Gastrocnemius medialis (tissue), 4 donors: Measurements from ENCODE around the gene UBA1. TPM values are rescaled to one million over a fixed set of nuclear protein-coding genes. Genes with fewer than 3 reads are reported as not detected.

Source experiments
- ATAC-seq, 2 donors: fragments of 150-250 bp; one replicate each; pipeline ENCODE4 v1.9.1; 2016
- DNase-seq, 2 donors: peaks; one replicate each; pipeline ENCODE4 v3.0.0-alpha.2; 2019
- H3K27ac ChIP-seq, 4 donors: fragments of 200-600 bp; sonication (generic); 1 replicate in 1 of 4; 2 replicates in 3 of 4; pipeline ENCODE4 v1.5.1; 2016 to 2018; ENCODE audit warnings: mild to moderate bottlenecking in 2 of 4, moderate library complexity in 1 of 4
- H3K27me3 ChIP-seq, 3 donors: fragments of 200-600 bp; sonication (generic) in 2 of 3; 1 replicate in 1 of 3; 2 replicates in 2 of 3; pipeline versions ENCODE4 v1.5.1 to v1.6.0; 2016 to 2019; ENCODE audit warnings: mild to moderate bottlenecking in 1 of 3, moderate library complexity in 1 of 3
- H3K36me3 ChIP-seq, 2 donors: fragments of 200-600 bp; sonication (generic) in 1 of 2; one replicate each; pipeline ENCODE4 v1.5.1; 2017 to 2018
- H3K4me1 ChIP-seq, 2 donors: fragments of 200-600 bp; sonication (generic) in 1 of 2; one replicate each; pipeline ENCODE4 v1.5.1; 2016 to 2017; ENCODE audit warnings: mild to moderate bottlenecking in 2 of 2
- H3K4me3 ChIP-seq, 4 donors: fragments of 200-600 bp; sonication (generic) in 3 of 4; 1 replicate in 1 of 4; 2 replicates in 3 of 4; pipeline ENCODE4 v1.5.1; 2016 to 2019; ENCODE audit warnings: mild to moderate bottlenecking in 2 of 4
- H3K9me3 ChIP-seq, 3 donors: fragments of 200-600 bp; sonication (generic) in 2 of 3; 1 replicate in 1 of 3; 2 replicates in 2 of 3; pipeline ENCODE4 v1.5.1; 2016 to 2019
- POLR2A ChIP-seq, 2 donors: fragments of 450-650 bp; IDR thresholded peaks; one replicate each; pipeline ENCODE4 v1.6.1; 2017; ENCODE audit warnings: antibody characterized with exemption in 2 of 2, mild to moderate bottlenecking in 2 of 2, moderate library complexity in 2 of 2
- in situ Hi-C, 4 donors: fragments of 200-750 bp; cut with MboI; loops; one replicate each; pipeline versions ENCODE4 v1.15.0 to v1.8.0; 2017; ENCODE audit warnings: low sequenced_read_pairs in 4 of 4
- intact Hi-C: fragments of 100-400 bp; cut with DNase I; formaldehyde crosslinking; loops from one replicate; pipeline ENCODE4 v1.15.1; 2023; ENCODE audit warnings: low total_unique reads
- total RNA-seq, 4 donors: library from RNA; depleted of rRNA; stranded (reverse); fragments of >200 nt; gene quantifications; one replicate each; pipeline versions ENCODE4 v1.1.0 to v1.2.3, GENCODE V29; 2016
- TF ChIP-seq, protein P1 (sequence below), 5 experiments: fragments of 450-650 bp in 3 of 5; fragments of 200-600 bp in 2 of 5; sonication (generic) in 2 of 5; IDR thresholded peaks in 4 of 5; conservative IDR thresholded peaks in 1 of 5; 1 replicate in 4 of 5; 2 replicates in 1 of 5; pipeline ENCODE4 v1.5.1; 2016 to 2019; ENCODE audit warnings: antibody characterized with exemption in 5 of 5, mild to moderate bottlenecking in 3 of 5, moderate library complexity in 3 of 5

Gene UBA1
- total RNA-seq, 4 donors from 2014 or later: 113 to 181 (median 162) TPM

DNA sequence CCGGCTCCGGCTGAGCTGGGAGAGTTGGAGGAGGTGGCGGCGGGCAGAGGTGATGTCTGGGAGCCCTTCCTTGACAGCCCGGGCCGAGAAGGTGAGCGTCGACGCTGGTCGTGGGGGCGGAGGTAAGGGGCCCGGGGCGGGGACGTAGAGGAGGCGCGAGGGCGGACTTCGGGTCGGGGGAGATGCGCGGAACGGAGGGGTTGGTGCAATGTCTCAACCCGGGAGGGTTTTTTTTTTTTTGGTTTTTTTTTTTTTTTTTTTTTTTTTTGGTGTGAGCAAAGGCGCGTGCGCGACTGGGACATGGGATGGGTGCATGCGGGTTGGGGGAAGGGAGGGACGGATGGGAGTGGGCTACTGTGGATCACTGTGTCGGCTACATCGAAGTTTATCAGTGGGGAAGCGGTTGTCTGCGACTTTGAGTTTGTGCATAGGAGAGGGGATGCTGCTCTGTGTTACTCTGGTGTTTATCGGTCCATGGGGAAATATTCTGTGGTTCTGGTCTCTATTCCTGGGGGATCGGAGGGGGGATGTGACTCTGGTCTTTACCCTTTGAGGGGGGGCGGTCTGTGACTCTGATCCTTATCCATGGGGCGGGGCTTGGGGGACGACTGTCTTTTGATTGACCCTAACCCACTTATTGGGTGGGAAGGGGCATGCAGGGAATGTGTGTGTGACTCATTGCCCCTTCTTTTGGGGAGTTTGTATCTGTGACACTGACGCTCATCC, 48.1 kb upstream of the UBA1 start:
- Histone ChIP-seq H3K36me3 (no peaks in the 10 kb centered on the region), H3K4me1 (peaks cover 8 to 12% of the 10 kb centered on the region in 2 donors), H3K27ac (peak overlapping the region; percentile 95 to 99 (median 96)), H3K9me3 (no peaks in the 10 kb centered on the region), H3K4me3 (peak overlapping the region; percentile 78 to 96 (median 82)), H3K27me3 (no peaks in the 10 kb centered on the region)
- peak; percentile 23 to 35 for ATAC-seq
- no peak for DNase-seq
- intact Hi-C loops (loop anchor here (10.0 kb wide), 1 partner anchor 339 kb away; the partner anchor contains the start of gene ZNF41), in situ Hi-C loops (no loop called here)
- TF ChIP-seq, protein P1, sequence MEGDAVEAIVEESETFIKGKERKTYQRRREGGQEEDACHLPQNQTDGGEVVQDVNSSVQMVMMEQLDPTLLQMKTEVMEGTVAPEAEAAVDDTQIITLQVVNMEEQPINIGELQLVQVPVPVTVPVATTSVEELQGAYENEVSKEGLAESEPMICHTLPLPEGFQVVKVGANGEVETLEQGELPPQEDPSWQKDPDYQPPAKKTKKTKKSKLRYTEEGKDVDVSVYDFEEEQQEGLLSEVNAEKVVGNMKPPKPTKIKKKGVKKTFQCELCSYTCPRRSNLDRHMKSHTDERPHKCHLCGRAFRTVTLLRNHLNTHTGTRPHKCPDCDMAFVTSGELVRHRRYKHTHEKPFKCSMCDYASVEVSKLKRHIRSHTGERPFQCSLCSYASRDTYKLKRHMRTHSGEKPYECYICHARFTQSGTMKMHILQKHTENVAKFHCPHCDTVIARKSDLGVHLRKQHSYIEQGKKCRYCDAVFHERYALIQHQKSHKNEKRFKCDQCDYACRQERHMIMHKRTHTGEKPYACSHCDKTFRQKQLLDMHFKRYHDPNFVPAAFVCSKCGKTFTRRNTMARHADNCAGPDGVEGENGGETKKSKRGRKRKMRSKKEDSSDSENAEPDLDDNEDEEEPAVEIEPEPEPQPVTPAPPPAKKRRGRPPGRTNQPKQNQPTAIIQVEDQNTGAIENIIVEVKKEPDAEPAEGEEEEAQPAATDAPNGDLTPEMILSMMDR (IDR thresholded peaks at IDR 0.05 in 4 of 5, conservative IDR thresholded peaks at IDR 0.05 in 1 of 5): no peak
- TF ChIP-seq POLR2A (IDR thresholded peaks at IDR 0.05): no peak

DNA sequence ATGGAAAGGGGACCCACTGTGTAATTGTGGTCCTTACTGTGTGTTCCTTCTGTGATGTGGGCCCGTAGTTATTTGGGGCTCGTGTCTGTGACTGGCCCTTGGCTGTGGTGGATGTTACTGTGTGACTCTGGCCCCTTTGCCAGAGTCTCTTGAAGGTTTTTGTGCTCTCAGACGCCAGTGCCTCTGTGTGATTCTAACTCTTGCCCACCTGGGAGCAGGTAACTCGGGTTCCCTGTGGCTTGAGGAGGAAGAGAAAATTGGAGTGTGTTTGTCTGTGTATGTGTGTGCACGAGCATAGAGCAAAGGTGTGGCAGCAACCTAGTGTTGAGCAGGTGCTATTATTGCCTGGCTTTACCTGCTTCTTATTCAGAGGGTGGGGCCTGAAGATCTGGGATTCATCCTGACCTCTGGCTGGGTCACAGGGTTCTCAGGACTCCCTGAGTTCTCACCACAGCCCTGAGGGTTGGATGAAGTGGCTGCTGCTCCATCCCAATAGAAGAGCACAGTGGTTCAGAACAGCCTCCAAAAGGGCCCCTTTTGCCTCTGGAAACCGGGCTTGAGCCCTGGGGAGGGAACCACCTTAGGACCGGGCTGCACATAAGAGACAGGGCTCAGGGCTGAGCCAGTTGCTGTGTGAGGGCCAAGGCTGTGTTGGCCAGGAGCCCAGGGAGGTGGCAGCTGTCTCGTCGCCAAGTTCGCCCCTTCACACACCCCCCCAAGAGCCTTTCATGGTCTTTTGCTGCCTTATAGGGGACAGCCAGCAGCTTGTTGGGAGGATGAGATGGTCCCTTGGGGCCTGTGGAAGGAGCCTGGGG, 47.3 kb upstream of the UBA1 start:
- ATAC-seq: no peak
- in situ Hi-C loops (no loop called here), intact Hi-C loops (loop anchor here (10.0 kb wide), 1 partner anchor 338 kb away; the partner anchor contains the start of gene ZNF41)

DNA sequence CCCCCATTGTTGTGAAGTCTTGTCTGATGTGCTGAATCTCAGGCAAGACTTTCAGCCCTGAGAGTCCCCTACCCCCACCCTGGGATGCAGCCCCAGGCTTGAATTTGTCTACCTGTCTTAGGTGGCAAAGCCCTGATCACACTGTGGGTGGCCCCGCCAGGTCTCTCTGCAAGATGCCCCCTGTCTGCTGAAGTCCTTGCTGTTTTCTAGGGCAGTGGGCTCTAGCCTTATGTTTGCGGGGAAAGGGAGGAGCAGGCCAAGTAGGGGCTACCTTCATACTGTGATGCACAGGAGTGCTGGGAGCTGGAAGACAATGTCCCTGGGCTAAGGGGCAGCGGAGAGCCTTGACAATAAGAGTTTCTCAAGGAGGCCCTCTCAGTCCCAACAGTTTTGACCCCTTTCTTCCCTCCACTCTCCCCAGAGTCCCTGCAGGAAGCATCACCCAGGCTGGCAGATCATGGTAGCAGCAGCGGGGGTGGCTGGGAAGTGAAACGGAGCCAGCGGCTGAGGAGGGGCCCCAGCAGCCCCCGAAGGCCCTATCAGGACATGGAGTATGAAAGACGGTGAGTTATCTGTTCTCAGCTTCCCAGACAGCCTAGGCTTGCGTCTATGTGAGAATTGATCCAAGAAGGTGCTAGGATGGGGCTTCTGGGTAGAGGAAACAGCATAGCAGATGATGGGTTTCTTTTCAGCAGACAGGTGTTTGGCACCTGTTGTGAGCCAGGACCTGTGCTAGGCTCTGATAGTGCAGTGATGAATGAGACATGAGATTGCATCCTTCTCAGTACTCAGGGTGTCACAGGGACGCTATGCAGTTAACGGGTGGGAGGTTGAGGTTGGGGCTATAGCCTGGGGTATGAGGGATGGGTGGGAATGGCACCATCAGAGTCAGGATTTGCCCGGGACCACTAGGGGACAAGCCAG, 46.4 kb upstream of the UBA1 start:
- H3K36me3 ChIP-seq: no peaks in the 10 kb centered on the region
- peak overlapping the region in 3 of 4 donors; percentile 78 to 96 (median 86) for H3K4me3 ChIP-seq
- ATAC-seq (no peak), DNase-seq (no peak)
- intact Hi-C loops: loop anchor here (10.0 kb wide), 1 partner anchor 338 kb away; the partner anchor contains the start of gene ZNF41
- in situ Hi-C loops: no loop called here
- no peaks in the 10 kb centered on the region for H3K27me3 ChIP-seq
- H3K27ac ChIP-seq: peak overlapping the region; percentile 95 to 99 (median 96)
- no peaks in the 10 kb centered on the region for H3K9me3 ChIP-seq
- peaks cover 8 to 12% of the 10 kb centered on the region in 2 donors for H3K4me1 ChIP-seq
- no peak for TF ChIP-seq POLR2A (IDR thresholded peaks at IDR 0.05)
- TF ChIP-seq, protein P1 (IDR thresholded peaks at IDR 0.05 in 4 of 5, conservative IDR thresholded peaks at IDR 0.05 in 1 of 5): no peak

More for the DNA sequence above, 47.3 kb upstream of the UBA1 start:
- Histone ChIP-seq H3K4me1 (peaks cover 8 to 12% of the 10 kb centered on the region in 2 donors), H3K9me3 (no peaks in the 10 kb centered on the region), H3K27ac (peak overlapping the region; percentile 95 to 99 (median 96)), H3K4me3 (peak overlapping the region; percentile 78 to 96 (median 82)), H3K27me3 (no peaks in the 10 kb centered on the region), H3K36me3 (no peaks in the 10 kb centered on the region)
- TF ChIP-seq, protein P1 (IDR thresholded peaks at IDR 0.05 in 4 of 5, conservative IDR thresholded peaks at IDR 0.05 in 1 of 5): no peak
- no peak for TF ChIP-seq POLR2A (IDR thresholded peaks at IDR 0.05)
- no peak for DNase-seq

DNA sequence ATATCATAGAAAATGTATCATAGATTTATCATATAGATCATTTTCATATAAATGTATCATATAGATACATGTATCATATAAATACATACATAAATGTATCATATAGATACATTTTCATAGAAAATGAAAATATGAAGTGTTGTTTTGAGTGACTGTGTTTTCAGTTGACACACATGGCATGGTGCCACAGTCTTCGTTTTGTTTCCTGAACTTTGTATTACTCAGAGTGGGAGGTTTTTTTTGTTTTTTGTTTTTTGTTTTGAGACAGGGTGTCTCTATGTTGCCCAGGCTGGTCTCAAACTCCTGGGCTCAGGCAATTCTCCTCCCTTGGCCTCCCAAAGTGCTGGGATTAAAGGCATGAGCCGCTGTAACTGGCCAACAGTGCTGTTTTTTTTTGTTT, 44.7 kb upstream of the UBA1 start:
- Histone ChIP-seq H3K9me3 (no peaks in the 10 kb centered on the region), H3K27me3 (no peaks in the 10 kb centered on the region), H3K36me3 (no peaks in the 10 kb centered on the region), H3K27ac (peak overlapping the region in 1 of 4 donors; percentile 55), H3K4me1 (peaks cover 5 to 6% of the 10 kb centered on the region in 2 donors), H3K4me3 (no peak overlapping the region)
- in situ Hi-C loops (no loop called here), intact Hi-C loops (loop anchor here (10.0 kb wide), 1 partner anchor 336 kb away; the partner anchor contains the start of gene ZNF41)
- ATAC-seq (no peak), DNase-seq (no peak)
- TF ChIP-seq, protein P1 (IDR thresholded peaks at IDR 0.05 in 4 of 5, conservative IDR thresholded peaks at IDR 0.05 in 1 of 5): no peak
- TF ChIP-seq POLR2A (IDR thresholded peaks at IDR 0.05): no peak
